HEK293 (cell line): Measurements from ENCODE around the gene CENPX.

ENCODE experiments used
- YY1 ChIP-seq: fragments of 450-650 bp; formaldehyde crosslinking; IDR thresholded peaks from 2 replicates; pipeline ENCODE4 v1.5.1; 2018; ENCODE audit warnings: missing biosample characterization, missing genetic modification characterization
- ZNF423 ChIP-seq: fragments of 450-650 bp; formaldehyde crosslinking; IDR thresholded peaks from 2 replicates; pipeline ENCODE4 v1.5.1; 2016; ENCODE audit warnings: missing biosample characterization, missing genetic modification characterization
- ZNF600 ChIP-seq: fragments of 450-650 bp; formaldehyde crosslinking; IDR thresholded peaks from 2 replicates; pipeline ENCODE4 v1.5.1; 2016; ENCODE audit warnings: missing biosample characterization, missing genetic modification characterization
- ZNF626 ChIP-seq: fragments of 450-650 bp; sonication (Bioruptor Pico); formaldehyde crosslinking; IDR thresholded peaks from 2 replicates; pipeline ENCODE4 v1.5.1; 2018; ENCODE audit warnings: missing biosample characterization, missing genetic modification characterization, inconsistent platforms
- ZNF707 ChIP-seq: fragments of 450-650 bp; formaldehyde crosslinking; IDR thresholded peaks from 2 replicates; pipeline ENCODE4 v1.5.1; 2016; ENCODE audit warnings: missing biosample characterization, missing genetic modification characterization
- TF ChIP-seq, protein P1 (sequence below): fragments of 450-650 bp; formaldehyde crosslinking; IDR thresholded peaks from 2 replicates; pipeline ENCODE4 v1.5.1; 2016; ENCODE audit warnings: missing biosample characterization, missing genetic modification characterization
- TF ChIP-seq, protein P2 (sequence below): fragments of 450-650 bp; formaldehyde crosslinking; IDR thresholded peaks from 2 replicates; pipeline ENCODE4 v1.5.1; 2016; ENCODE audit warnings: missing biosample characterization, missing genetic modification characterization
- TF ChIP-seq, protein P3 (sequence below): fragments of 450-650 bp; formaldehyde crosslinking; optimal IDR thresholded peaks from 2 replicates; pipeline ENCODE3; 2016; ENCODE audit warnings: missing biosample characterization, mild to moderate bottlenecking, missing genetic modification characterization
- TF ChIP-seq, protein P4 (sequence below): fragments of 450-650 bp; formaldehyde crosslinking; IDR thresholded peaks from 2 replicates; pipeline ENCODE4 v1.5.1; 2016; ENCODE audit warnings: missing biosample characterization, missing genetic modification characterization
- TF ChIP-seq, protein P5 (sequence below): fragments of 450-650 bp; formaldehyde crosslinking; IDR thresholded peaks from 2 replicates; pipeline ENCODE4 v1.5.1; 2016; ENCODE audit warnings: missing biosample characterization, missing genetic modification characterization

DNA sequence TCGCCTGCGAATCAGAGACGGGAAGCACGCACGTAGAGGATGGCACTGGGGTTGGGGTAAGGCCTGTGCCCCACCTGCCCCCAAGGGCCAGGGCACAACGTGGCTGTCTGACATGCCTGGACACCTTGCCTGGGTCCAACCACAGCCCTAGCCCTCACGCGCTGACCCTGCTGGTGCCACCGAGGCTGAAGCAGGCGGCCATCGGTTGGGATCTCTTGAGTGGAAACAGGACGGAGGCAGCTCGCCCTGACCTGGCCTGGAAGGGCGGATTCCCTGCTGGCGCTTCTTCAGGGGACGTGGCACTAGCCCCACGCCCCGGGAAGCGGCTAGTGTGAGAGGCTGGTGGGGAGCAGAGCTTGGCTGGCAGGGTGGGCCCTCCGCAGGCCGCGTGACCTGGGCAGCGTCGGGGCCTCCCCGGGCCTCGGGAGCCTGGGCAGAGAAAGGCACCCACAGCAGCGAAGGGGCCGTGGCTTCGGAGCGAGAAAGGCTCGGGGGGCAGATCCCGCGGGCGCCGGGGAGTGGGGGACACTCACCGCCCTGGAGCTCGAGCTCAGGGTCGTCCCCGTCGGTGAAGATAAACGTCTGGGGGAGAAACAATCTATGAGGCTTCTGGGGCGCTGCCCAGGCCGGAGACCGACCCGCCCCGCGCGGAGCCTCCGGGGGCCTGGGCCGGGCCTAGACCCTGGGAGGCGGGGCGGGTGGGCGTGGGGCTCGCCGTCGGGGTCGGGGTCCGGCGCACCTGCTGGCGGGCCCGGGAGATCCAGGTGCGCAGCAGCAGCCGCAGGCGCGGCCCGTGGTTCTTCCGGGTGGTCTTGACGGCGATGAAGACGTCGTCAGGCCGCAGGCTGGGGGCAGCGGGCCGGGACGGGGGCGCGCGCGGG, 28.3 kb upstream of the CENPX start:
- TF ChIP-seq, protein P1, sequence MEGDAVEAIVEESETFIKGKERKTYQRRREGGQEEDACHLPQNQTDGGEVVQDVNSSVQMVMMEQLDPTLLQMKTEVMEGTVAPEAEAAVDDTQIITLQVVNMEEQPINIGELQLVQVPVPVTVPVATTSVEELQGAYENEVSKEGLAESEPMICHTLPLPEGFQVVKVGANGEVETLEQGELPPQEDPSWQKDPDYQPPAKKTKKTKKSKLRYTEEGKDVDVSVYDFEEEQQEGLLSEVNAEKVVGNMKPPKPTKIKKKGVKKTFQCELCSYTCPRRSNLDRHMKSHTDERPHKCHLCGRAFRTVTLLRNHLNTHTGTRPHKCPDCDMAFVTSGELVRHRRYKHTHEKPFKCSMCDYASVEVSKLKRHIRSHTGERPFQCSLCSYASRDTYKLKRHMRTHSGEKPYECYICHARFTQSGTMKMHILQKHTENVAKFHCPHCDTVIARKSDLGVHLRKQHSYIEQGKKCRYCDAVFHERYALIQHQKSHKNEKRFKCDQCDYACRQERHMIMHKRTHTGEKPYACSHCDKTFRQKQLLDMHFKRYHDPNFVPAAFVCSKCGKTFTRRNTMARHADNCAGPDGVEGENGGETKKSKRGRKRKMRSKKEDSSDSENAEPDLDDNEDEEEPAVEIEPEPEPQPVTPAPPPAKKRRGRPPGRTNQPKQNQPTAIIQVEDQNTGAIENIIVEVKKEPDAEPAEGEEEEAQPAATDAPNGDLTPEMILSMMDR (tag by site-specific recombination): no peak
- no peak for TF ChIP-seq ZNF626 (tag by site-specific recombination)
- TF ChIP-seq, protein P2, sequence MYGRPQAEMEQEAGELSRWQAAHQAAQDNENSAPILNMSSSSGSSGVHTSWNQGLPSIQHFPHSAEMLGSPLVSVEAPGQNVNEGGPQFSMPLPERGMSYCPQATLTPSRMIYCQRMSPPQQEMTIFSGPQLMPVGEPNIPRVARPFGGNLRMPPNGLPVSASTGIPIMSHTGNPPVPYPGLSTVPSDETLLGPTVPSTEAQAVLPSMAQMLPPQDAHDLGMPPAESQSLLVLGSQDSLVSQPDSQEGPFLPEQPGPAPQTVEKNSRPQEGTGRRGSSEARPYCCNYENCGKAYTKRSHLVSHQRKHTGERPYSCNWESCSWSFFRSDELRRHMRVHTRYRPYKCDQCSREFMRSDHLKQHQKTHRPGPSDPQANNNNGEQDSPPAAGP (tag by site-specific recombination): no peak
- no peak for TF ChIP-seq ZNF423 (tag by site-specific recombination)
- TF ChIP-seq, protein P3, sequence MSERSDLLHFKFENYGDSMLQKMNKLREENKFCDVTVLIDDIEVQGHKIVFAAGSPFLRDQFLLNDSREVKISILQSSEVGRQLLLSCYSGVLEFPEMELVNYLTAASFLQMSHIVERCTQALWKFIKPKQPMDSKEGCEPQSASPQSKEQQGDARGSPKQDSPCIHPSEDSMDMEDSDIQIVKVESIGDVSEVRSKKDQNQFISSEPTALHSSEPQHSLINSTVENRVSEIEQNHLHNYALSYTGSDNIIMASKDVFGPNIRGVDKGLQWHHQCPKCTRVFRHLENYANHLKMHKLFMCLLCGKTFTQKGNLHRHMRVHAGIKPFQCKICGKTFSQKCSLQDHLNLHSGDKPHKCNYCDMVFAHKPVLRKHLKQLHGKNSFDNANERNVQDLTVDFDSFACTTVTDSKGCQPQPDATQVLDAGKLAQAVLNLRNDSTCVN: no peak
- no peak for TF ChIP-seq YY1
- no peak for TF ChIP-seq ZNF707 (tag by site-specific recombination)
- TF ChIP-seq, protein P4, sequence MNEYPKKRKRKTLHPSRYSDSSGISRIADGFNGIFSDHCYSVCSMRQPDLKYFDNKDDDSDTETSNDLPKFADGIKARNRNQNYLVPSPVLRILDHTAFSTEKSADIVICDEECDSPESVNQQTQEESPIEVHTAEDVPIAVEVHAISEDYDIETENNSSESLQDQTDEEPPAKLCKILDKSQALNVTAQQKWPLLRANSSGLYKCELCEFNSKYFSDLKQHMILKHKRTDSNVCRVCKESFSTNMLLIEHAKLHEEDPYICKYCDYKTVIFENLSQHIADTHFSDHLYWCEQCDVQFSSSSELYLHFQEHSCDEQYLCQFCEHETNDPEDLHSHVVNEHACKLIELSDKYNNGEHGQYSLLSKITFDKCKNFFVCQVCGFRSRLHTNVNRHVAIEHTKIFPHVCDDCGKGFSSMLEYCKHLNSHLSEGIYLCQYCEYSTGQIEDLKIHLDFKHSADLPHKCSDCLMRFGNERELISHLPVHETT (tag by site-specific recombination): no peak
- TF ChIP-seq, protein P5, sequence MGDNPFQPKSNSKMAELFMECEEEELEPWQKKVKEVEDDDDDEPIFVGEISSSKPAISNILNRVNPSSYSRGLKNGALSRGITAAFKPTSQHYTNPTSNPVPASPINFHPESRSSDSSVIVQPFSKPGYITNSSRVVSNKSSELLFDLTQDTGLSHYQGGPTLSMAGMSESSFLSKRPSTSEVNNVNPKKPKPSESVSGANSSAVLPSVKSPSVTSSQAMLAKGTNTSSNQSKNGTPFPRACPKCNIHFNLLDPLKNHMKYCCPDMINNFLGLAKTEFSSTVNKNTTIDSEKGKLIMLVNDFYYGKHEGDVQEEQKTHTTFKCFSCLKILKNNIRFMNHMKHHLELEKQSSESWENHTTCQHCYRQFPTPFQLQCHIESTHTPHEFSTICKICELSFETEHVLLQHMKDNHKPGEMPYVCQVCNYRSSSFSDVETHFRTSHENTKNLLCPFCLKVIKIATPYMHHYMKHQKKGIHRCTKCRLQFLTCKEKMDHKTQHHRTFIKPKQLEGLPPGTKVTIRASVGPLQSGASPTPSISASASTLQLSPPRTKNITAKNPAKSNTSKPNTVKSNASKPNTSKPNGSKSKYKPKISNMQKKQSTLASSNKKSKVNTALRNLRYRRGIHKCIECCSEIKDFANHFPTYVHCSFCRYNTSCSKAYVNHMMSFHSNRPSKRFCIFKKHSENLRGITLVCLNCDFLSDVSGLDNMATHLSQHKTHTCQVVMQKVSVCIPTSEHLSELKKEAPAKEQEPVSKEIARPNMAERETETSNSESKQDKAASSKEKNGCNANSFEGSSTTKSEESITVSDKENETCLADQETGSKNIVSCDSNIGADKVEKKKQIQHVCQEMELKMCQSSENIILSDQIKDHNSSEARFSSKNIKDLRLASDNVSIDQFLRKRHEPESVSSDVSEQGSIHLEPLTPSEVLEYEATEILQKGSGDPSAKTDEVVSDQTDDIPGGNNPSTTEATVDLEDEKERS: no peak
- TF ChIP-seq ZNF600 (tag by site-specific recombination): no peak
